GM12892 (cell line): Measurements from ENCODE around the gene NUAK1.

Experiments used
- DNase-seq: peaks from one replicate; pipeline ENCODE4 v3.0.0; 2011; ENCODE audit not compliant: insufficient read length
- FAIRE-seq: peaks from 2 replicates; lab custom pipeline; 2011; peaks lifted over from hg19 to GRCh38; lab: Jason Lieb, UNC
- POLR2A ChIP-seq: IDR thresholded peaks from 2 replicates; pipeline ENCODE4 v1.6.1; 2011; ENCODE audit warnings: low read depth, low read length, control low read depth
- POLR2AphosphoS5 ChIP-seq: IDR thresholded peaks from 2 replicates; pipeline ENCODE4 v1.6.1; 2011; ENCODE audit warnings: low read depth, low read length, control low read depth
- TAF1 ChIP-seq: IDR thresholded peaks from 2 replicates; pipeline ENCODE4 v1.6.1; 2011; ENCODE audit warnings: low read depth, mild to moderate bottlenecking, control low read depth, low read length, borderline replicate concordance

Gene NUAK1

GRCh38 chr12:106171117-106171750, 32.5 kb upstream of the NUAK1 start:
- DNase-seq (no peak), FAIRE-seq (no peak)
- TF ChIP-seq TAF1, result no peak
- TF ChIP-seq POLR2AphosphoS5, result no peak
- TF ChIP-seq POLR2A, result no peak

GRCh38 chr12:106170285-106170684, 31.5 kb upstream of the NUAK1 start:
- TF ChIP-seq POLR2AphosphoS5, result no peak
- no peak for TF ChIP-seq TAF1
- no peak for TF ChIP-seq POLR2A
- no peak for DNase-seq

GRCh38 chr12:106163712-106164111, 25.0 kb upstream of the NUAK1 start:
- no peak for TF ChIP-seq POLR2AphosphoS5
- no peak for FAIRE-seq
- no peak for DNase-seq

More at GRCh38 chr12:106170285-106170684, 31.5 kb upstream of the NUAK1 start:
- FAIRE-seq, result no peak

- TF ChIP-seq POLR2AphosphoS5 (no peak), TAF1 (no peak), POLR2A (no peak)
- FAIRE-seq, result no peak
- DNase-seq, result no peak
Measured at GRCh38 chr12:106161491-106161890, 22.7 kb upstream of the NUAK1 start.

- FAIRE-seq (no peak), DNase-seq (no peak)
- TF ChIP-seq POLR2AphosphoS5, result no peak
Measured at GRCh38 chr12:106160915-106161314, 22.2 kb upstream of the NUAK1 start.

GRCh38 chr12:106157802-106158201, 19.0 kb upstream of the NUAK1 start:
- TF ChIP-seq POLR2A, result no peak
- FAIRE-seq, result no peak
- no peak for DNase-seq

GRCh38 chr12:106154751-106155273, 16.1 kb upstream of the NUAK1 start:
- no peak for DNase-seq
- no peak for FAIRE-seq
- TF ChIP-seq POLR2AphosphoS5, result no peak
- no peak for TF ChIP-seq TAF1
- TF ChIP-seq POLR2A, result no peak

- no peak for FAIRE-seq
- TF ChIP-seq TAF1, result no peak
- no peak for TF ChIP-seq POLR2A
- no peak for TF ChIP-seq POLR2AphosphoS5
Measured at GRCh38 chr12:106152334-106152733, 13.6 kb upstream of the NUAK1 start.

GRCh38 chr12:106150555-106150954, 11.8 kb upstream of the NUAK1 start:
- no peak for TF ChIP-seq TAF1
- no peak for TF ChIP-seq POLR2AphosphoS5
- no peak for TF ChIP-seq POLR2A
- DNase-seq (no peak), FAIRE-seq (no peak)

More at GRCh38 chr12:106152334-106152733, 13.6 kb upstream of the NUAK1 start:
- DNase-seq, result no peak

- no peak for DNase-seq
- TF ChIP-seq POLR2AphosphoS5 (no peak), POLR2A (no peak), TAF1 (no peak)
- no peak for FAIRE-seq
Measured at GRCh38 chr12:106149096-106149784, 10.5 kb upstream of the NUAK1 start.

GRCh38 chr12:106147956-106148355, 9.2 kb upstream of the NUAK1 start:
- TF ChIP-seq TAF1, result no peak
- TF ChIP-seq POLR2A, result no peak
- no peak for TF ChIP-seq POLR2AphosphoS5
- no peak for DNase-seq
- FAIRE-seq, result no peak

GRCh38 chr12:106146987-106147386, 8.2 kb upstream of the NUAK1 start:
- TF ChIP-seq POLR2A (no peak), POLR2AphosphoS5 (no peak), TAF1 (no peak)
- FAIRE-seq, result no peak

More at GRCh38 chr12:106146987-106147386, 8.2 kb upstream of the NUAK1 start:
- no peak for DNase-seq
